ENCODE measurements around the gene ABCA13.

Gene ABCA13

GRCh38 chr7:48149058-48149457 is 22.2 kb upstream of the ABCA13 start:
- DNase-seq = no peak
- Histone ChIP-seq H3K4me1 (no peaks in the 10 kb centered on the region), H3K36me3 (no peaks in the 10 kb centered on the region), H3K9me3 (no peaks in the 10 kb centered on the region), H3K27me3 (peaks cover 7% of the 10 kb centered on the region), H3K4me3 (ENCODE audit: low read depth, low read length) (no peak overlapping the region)
- TF ChIP-seq, protein P1, sequence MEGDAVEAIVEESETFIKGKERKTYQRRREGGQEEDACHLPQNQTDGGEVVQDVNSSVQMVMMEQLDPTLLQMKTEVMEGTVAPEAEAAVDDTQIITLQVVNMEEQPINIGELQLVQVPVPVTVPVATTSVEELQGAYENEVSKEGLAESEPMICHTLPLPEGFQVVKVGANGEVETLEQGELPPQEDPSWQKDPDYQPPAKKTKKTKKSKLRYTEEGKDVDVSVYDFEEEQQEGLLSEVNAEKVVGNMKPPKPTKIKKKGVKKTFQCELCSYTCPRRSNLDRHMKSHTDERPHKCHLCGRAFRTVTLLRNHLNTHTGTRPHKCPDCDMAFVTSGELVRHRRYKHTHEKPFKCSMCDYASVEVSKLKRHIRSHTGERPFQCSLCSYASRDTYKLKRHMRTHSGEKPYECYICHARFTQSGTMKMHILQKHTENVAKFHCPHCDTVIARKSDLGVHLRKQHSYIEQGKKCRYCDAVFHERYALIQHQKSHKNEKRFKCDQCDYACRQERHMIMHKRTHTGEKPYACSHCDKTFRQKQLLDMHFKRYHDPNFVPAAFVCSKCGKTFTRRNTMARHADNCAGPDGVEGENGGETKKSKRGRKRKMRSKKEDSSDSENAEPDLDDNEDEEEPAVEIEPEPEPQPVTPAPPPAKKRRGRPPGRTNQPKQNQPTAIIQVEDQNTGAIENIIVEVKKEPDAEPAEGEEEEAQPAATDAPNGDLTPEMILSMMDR (IDR thresholded peaks at IDR 0.05; ENCODE audit: low read depth, low read length) = no peak

DNA sequence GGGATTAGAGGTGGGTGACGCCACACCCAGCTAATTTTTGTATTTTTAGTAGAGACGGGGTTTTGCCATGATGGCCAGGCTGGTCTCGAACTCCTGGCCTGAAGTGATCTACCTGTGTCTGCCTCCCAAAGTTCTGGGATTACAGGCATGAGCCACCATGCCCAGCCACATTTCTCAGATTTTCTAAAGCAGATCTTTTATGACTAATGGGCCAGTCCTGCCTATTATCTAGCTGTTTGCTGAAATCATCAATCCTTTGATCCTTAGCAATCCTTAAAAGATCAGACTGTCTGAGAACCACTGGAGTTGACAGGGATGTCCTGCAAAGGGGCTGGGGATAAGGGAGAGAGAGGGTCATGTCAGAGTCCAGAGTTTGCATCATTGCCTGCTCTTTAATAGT is 21.2 kb upstream of the ABCA13 start:
- Histone ChIP-seq H3K36me3 (no peaks in the 10 kb centered on the region), H3K4me1 (no peaks in the 10 kb centered on the region), H3K27me3 (peaks cover 7% of the 10 kb centered on the region), H3K9me3 (no peaks in the 10 kb centered on the region), H3K4me3 (ENCODE audit: low read depth, low read length) (no peak overlapping the region)
- no peak for DNase-seq
- TF ChIP-seq, protein P1 (IDR thresholded peaks at IDR 0.05; ENCODE audit: low read depth, low read length) = no peak

DNA sequence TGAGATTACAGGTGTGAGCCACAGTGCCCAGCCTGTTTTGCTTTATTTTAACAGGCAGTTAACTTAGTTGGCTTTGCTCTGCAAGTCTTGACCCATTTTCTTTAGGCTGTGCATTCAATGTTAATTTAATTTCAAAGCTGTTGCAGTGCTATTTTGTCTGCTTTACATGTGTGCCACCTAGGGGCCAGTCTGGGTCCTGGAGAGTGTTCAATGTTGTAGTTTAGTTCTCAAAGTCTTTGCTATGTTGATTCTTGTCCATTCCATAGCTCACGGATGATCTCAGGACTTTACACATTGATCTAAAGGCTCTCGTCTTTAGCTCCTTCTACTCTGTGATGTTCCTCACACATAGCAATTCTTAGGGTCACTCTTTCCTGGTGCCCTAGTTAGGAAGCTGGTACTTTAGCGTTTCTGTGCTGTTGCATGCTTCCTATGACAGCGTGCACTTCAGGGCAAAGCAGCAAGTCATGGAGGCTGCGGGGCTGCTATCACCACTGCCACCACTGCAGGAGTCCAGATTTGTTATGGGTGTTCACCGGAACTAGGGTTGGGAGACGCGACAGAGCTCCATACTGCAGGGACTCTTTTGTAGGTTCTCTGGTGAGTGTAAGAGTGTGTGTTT is 16.4 kb upstream of the ABCA13 start:
- Histone ChIP-seq H3K27me3 (peaks cover under 1% of the 10 kb centered on the region; the same call in 1 of the 2 replicates), H3K36me3 (no peaks in the 10 kb centered on the region), H3K4me3 (ENCODE audit: low read depth, low read length) (no peak overlapping the region), H3K4me1 (no peaks in the 10 kb centered on the region), H3K9me3 (no peaks in the 10 kb centered on the region)
- DNase-seq = peak; percentile 49
- TF ChIP-seq, protein P1 (IDR thresholded peaks at IDR 0.05; ENCODE audit: low read depth, low read length) = peak; percentile 78

DNA sequence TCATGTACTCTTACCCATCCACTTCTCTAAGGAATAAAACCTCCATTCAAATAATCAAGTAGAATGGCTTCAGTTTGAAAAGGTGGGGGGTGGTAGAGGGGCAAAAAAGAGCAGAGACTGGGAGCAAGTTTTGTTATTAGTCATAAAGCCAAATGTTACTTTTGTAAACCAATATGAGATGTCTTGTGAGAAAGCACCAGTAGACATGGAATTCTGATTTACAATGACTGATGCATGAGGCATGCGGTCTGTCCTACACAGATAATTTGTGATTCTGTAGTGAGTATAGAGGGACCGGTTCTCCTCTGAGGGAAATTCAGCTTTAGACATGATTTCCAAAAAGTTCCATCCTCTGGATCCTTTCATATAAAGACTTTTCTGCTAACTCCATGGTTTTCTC is 12.9 kb upstream of the ABCA13 start:
- no peaks in the 10 kb centered on the region for H3K36me3 ChIP-seq
- H3K27me3 ChIP-seq = no peaks in the 10 kb centered on the region
- DNase-seq = no peak
- H3K4me3 ChIP-seq (ENCODE audit: low read depth, low read length) = no peak overlapping the region
- no peaks in the 10 kb centered on the region for H3K9me3 ChIP-seq
- TF ChIP-seq, protein P1 (IDR thresholded peaks at IDR 0.05; ENCODE audit: low read depth, low read length) = no peak
- H3K4me1 ChIP-seq = no peaks in the 10 kb centered on the region

GRCh38 chr7:48161407-48162125 is 9.7 kb upstream of the ABCA13 start:
- Histone ChIP-seq H3K4me3 (ENCODE audit: low read depth, low read length) (no peak overlapping the region), H3K27me3 (no peaks in the 10 kb centered on the region), H3K4me1 (no peaks in the 10 kb centered on the region), H3K9me3 (no peaks in the 10 kb centered on the region), H3K36me3 (no peaks in the 10 kb centered on the region)
- no peak for DNase-seq
- TF ChIP-seq, protein P1 (IDR thresholded peaks at IDR 0.05; ENCODE audit: low read depth, low read length) = no peak

GRCh38 chr7:48165157-48165556 is 6.1 kb upstream of the ABCA13 start:
- Histone ChIP-seq H3K4me3 (ENCODE audit: low read depth, low read length) (no peak overlapping the region), H3K4me1 (no peaks in the 10 kb centered on the region), H3K27me3 (no peaks in the 10 kb centered on the region), H3K9me3 (no peaks in the 10 kb centered on the region), H3K36me3 (no peaks in the 10 kb centered on the region)
- DNase-seq = no peak
- TF ChIP-seq, protein P1 (IDR thresholded peaks at IDR 0.05; ENCODE audit: low read depth, low read length) = no peak

Measured in BE2C (cell line).